Kidney (tissue), 14 donors: ENCODE measurements around the gene LEO1. TPM values are rescaled to one million over a fixed set of nuclear protein-coding genes. Genes with fewer than 3 reads are reported as not detected.
A peak's percentile ranks its signal among the peaks of the same experiment; 100 is the strongest.

Experiments
- DNase-seq, 5 donors: peaks; one replicate each; pipeline ENCODE4 v3.0.0-alpha.2; 2013 to 2020
- FAIRE-seq: peaks from 2 replicates; lab custom pipeline; 2012; peaks lifted over from hg19 to GRCh38; lab: Jason Lieb, UNC
- H3K27ac ChIP-seq, 2 donors: one replicate each; pipeline ENCODE4 v1.7.0; 2013; ENCODE audit warnings: low read depth in 2 of 2, low read length in 2 of 2, inconsistent platforms in 1 of 2
- H3K27me3 ChIP-seq: one replicate; pipeline ENCODE4 v1.7.1; 2013; ENCODE audit warnings: low read length, inconsistent platforms; ENCODE audit not compliant: control insufficient read depth, insufficient read depth
- H3K36me3 ChIP-seq, 3 donors: one replicate each; pipeline versions ENCODE4 v1.7.0 to v1.7.1; 2013; ENCODE audit warnings: low read length in 3 of 3, control low read depth in 1 of 3, inconsistent platforms in 1 of 3; ENCODE audit not compliant: insufficient read depth in 3 of 3, control insufficient read depth in 2 of 3
- H3K4me1 ChIP-seq, 3 donors: one replicate each; pipeline versions ENCODE4 v1.7.0 to v1.7.1; 2013; ENCODE audit warnings: low read length in 3 of 3, inconsistent platforms in 1 of 3, low read depth in 1 of 3; ENCODE audit not compliant: control insufficient read depth in 2 of 3, insufficient read depth in 2 of 3
- H3K4me3 ChIP-seq, 3 donors: one replicate each; pipeline versions ENCODE4 v1.7.0 to v1.8.1; 2013; ENCODE audit warnings: low read length in 3 of 3, control low read depth in 1 of 3, inconsistent platforms in 1 of 3
- H3K9ac ChIP-seq, 3 donors: one replicate each; pipeline versions ENCODE4 v1.7.0 to v1.7.1; 2013; ENCODE audit warnings: low read length in 3 of 3, control low read depth in 1 of 3, inconsistent platforms in 1 of 3
- H3K9me3 ChIP-seq, 3 donors: one replicate each; pipeline versions ENCODE4 v1.7.0 to v1.7.1; 2013; ENCODE audit warnings: low read length in 3 of 3, control low read depth in 1 of 3, inconsistent platforms in 1 of 3; ENCODE audit not compliant: control insufficient read depth in 2 of 3, insufficient read depth in 1 of 3
- CTCF ChIP-seq: IDR thresholded peaks from 3 replicates; pipeline ENCODE4 v1.5.1; 2012; ENCODE audit warnings: mild to moderate bottlenecking, moderate library complexity, borderline replicate concordance; ENCODE audit not compliant: insufficient read depth; ENCODE audit errors: extremely low read depth
- intact Hi-C: fragments of 100-400 bp; cut with DNase I; formaldehyde crosslinking; loops from one replicate; pipeline ENCODE4 v1.11.1; 2022
- polyA plus RNA-seq: library from polyadenylated mRNA; stranded (reverse); fragments of 350-450 nt; fragmentation: Illumina TruSeq; extraction: RNeasy Lipid Tissue Mini Kit (QIAGEN cat#74804); gene quantifications from one replicate; pipeline ENCODE4 v1.2.3, GENCODE V29; 2014; ENCODE audit warnings: low read depth, low replicate concordance; ENCODE audit not compliant: insufficient read depth
- total RNA-seq: library from RNA; stranded (reverse); fragmentation: NEBNext Ultra II Directional; extraction: Animal tissue kit (Norgen Biotek cat#: 25700); gene quantifications from one replicate; pipeline ENCODE4 v1.2.1, GENCODE V29; 2021
- donor health status: control.
- donor health status: control.
- donor health status: control.
- donor health status: control.
- donor health status: control.
- donor health status: DM: yes; HTN: yes; CAD: no.
- donor health status: Normal renal cell carcinoma (clear cell type).

Gene LEO1
- total and polyA plus RNA-seq, 2 donors from 2014 or later = 12.1 to 14.5 TPM

DNA sequence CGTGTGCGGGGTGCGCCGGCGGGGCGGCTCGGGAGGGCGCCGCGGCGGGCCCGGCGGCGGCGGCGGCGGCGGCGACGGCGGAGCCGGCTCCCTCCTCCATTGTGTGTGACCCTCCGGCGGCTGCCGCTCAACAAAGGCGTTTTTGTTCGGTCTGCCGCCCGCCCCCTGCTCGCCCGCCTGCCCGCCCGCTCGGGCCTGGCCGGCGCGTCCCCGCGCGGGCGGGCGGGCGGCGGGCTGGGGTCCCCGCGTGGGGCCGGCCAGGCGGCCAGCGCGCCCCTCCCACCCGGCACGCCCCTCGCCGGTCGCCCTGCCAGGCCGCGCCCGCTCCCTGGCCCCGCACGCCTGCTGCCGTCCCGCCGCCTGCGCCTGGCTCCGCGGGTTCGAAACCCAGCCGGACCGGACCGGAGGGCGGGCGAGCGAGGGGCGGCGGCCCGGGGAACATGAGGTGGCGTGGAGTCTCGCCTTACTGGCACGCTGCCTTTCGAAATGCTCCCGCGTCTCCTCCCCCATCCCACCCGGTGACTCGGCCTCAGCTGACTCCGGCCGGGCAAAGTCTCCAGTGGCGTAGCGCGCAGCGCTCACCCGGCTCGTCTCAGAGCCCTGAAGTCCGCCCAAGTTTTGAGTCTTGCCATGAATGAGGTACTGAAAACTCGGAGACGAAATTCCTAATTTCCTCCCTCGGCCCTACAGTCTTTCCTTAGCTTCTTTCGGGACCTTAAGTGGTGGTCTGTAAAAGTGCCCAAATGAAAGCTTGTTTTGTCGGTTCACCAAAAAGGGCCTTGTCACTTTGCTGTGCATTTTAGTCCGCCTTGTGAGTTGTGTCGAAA lies 48.0 kb upstream of the LEO1 start:
- Histone ChIP-seq H3K4me1 (peaks cover 0 to 10% (median 4%) of the 10 kb centered on the region in 3 donors), H3K27me3 (no peaks in the 10 kb centered on the region), H3K4me3 (peak overlapping the region; percentile 82 to 94 (median 90)), H3K27ac (peak overlapping the region; percentile 90), H3K36me3 (no peaks in the 10 kb centered on the region), H3K9me3 (no peaks in the 10 kb centered on the region), H3K9ac (peak overlapping the region; percentile 20 to 93 (median 83))
- intact Hi-C loops = no loop called here
- DNase-seq = peak; percentile 79 to 95 (median 86)
- FAIRE-seq = no peak
- no peak for TF ChIP-seq CTCF

GRCh38 chr15:52018693-52019393 lies 47.3 kb upstream of the LEO1 start, which contains the start of gene MAPK6:
Gene MAPK6, plus strand, starts transcription at chr15:52019219. Its CDS starts 27,242 bp downstream, at chr15:52046461.
- H3K27ac ChIP-seq = peak within 1 kb of the TSS; percentile 90
- no peaks in the 10 kb centered on the region for H3K9me3 ChIP-seq
- intact Hi-C loops = no loop called here
- peaks cover 0 to 10% (median 4%) of the 10 kb centered on the region in 3 donors for H3K4me1 ChIP-seq
- TF ChIP-seq CTCF = no peak
- H3K9ac ChIP-seq = peak within 1 kb of the TSS; percentile 20 to 93 (median 83)
- DNase-seq (peak; percentile 93 to 98 (median 97)), FAIRE-seq (no peak)
- H3K4me3 ChIP-seq = peak within 1 kb of the TSS; percentile 82 to 94 (median 90)
- H3K36me3 ChIP-seq = no peaks in the 10 kb centered on the region
- no peaks in the 10 kb centered on the region for H3K27me3 ChIP-seq

DNA sequence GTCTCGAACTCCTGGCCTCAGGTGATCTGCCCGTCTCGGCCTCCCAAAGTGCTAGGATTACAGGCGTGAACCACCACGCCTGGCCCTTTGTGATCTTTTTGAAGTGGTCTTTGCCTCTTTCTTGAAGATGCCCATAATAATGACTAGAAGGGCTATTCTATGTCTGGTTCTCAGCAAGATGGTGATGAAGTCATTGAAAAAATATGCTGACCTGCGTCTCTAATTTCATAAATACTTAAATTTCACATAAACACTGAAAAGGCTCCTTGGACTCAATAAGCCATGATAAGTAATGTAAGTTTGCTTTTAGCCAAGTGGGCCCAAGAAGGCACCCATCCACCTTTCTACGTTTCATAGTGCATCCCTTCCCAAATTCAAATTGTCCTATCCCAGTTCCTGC lies 46.7 kb upstream of the LEO1 start:
- Histone ChIP-seq H3K9ac (peak overlapping the region in 1 of 3 donors; percentile 53), H3K9me3 (no peaks in the 10 kb centered on the region), H3K27me3 (no peaks in the 10 kb centered on the region), H3K36me3 (no peaks in the 10 kb centered on the region), H3K4me1 (peaks cover 0 to 9% (median 4%) of the 10 kb centered on the region in 3 donors), H3K27ac (no peak overlapping the region), H3K4me3 (peak overlapping the region in 1 of 3 donors; percentile 54)
- DNase-seq = no peak
- no peak for TF ChIP-seq CTCF
- FAIRE-seq = no peak
- intact Hi-C loops = no loop called here
